CD4-positive, alpha-beta T cell (primary cell): ENCODE results near the gene SF3A2. TPM values are rescaled to one million over a fixed set of nuclear protein-coding genes. Genes with fewer than 3 reads are reported as not detected.
A peak's percentile ranks its signal among the peaks of the same experiment; 100 is the strongest.

Source experiments
- ATAC-seq: fragments of 200-7000 bp; cut with Tn5 transposase; one replicate; pipeline ENCODE4 v1.10.0; 2022; ENCODE audit warnings: mild to moderate bottlenecking; ENCODE audit not compliant: poor library complexity
- CTCF ChIA-PET: fragments of 350-600 bp; sonication (Branson Sonifier 250); formaldehyde crosslinking; loops from one replicate; lab custom pipeline; 2021; ENCODE audit warnings: antibody characterized with exemption, inconsistent platforms; lab: Charles Lee
- POLR2A ChIA-PET: fragments of 350-600 bp; sonication (Branson Sonifier 250); formaldehyde crosslinking; loops from one replicate; lab custom pipeline; 2021; ENCODE audit warnings: antibody characterized with exemption, inconsistent platforms; lab: Charles Lee
- DNase-seq, 14 experiments: peaks; one replicate each; pipeline ENCODE4 v3.0.0-alpha.2; 2013 to 2020; ENCODE audit warnings: mixed read lengths in 2 of 14
- H3K27ac ChIP-seq, 2 donors: one replicate each; pipeline versions ENCODE4 v1.5.1 to v1.7.0; 2013; ENCODE audit warnings: low read length in 2 of 2, low read depth in 1 of 2, mild to moderate bottlenecking in 1 of 2
- H3K27me3 ChIP-seq, 2 experiments: 1 replicate in 1 of 2; 2 replicates in 1 of 2; pipeline versions ENCODE4 v1.6.1 to v1.7.0; 2013; ENCODE audit warnings: low read length in 2 of 2, control low read depth in 1 of 2, mild to moderate bottlenecking in 1 of 2, moderate library complexity in 1 of 2; ENCODE audit not compliant: insufficient read depth in 2 of 2, control insufficient read depth in 1 of 2
- H3K36me3 ChIP-seq: one replicate; pipeline ENCODE4 v1.6.1; 2013; ENCODE audit warnings: low read length, control low read depth; ENCODE audit not compliant: insufficient read depth
- H3K4me1 ChIP-seq: one replicate; pipeline ENCODE4 v1.6.1; 2013; ENCODE audit warnings: low read length, control low read depth; ENCODE audit not compliant: insufficient read depth
- H3K4me3 ChIP-seq: one replicate; pipeline ENCODE4 v1.5.1; 2013; ENCODE audit warnings: mild to moderate bottlenecking, low read length, moderate library complexity
- H3K9me3 ChIP-seq, 2 experiments: 1 replicate in 1 of 2; 2 replicates in 1 of 2; pipeline versions ENCODE4 v1.6.1 to v1.7.0; 2013; ENCODE audit warnings: low read length in 2 of 2, mild to moderate bottlenecking in 2 of 2, control low read depth in 1 of 2, moderate library complexity in 1 of 2; ENCODE audit not compliant: control insufficient read depth in 1 of 2, insufficient read depth in 1 of 2
- H3K27ac Mint-ChIP-seq: one replicate; pipeline ENCODE4 v1.8.0; 2020; ENCODE audit warnings: mixed read lengths
- H3K27me3 Mint-ChIP-seq: one replicate; pipeline ENCODE4 v1.8.0; 2021; ENCODE audit warnings: mixed read lengths
- H3K36me3 Mint-ChIP-seq: one replicate; pipeline ENCODE4 v1.8.0; 2021; ENCODE audit warnings: low read depth, mixed read lengths
- H3K4me1 Mint-ChIP-seq: one replicate; pipeline ENCODE4 v1.8.0; 2021; ENCODE audit warnings: low read depth, mixed read lengths
- H3K4me3 Mint-ChIP-seq: one replicate; pipeline ENCODE4 v1.8.0; 2020; ENCODE audit warnings: mild to moderate bottlenecking, mixed read lengths
- H3K9me3 Mint-ChIP-seq: one replicate; pipeline ENCODE4 v1.8.0; 2020; ENCODE audit warnings: mixed read lengths
- CTCF ChIP-seq: fragments of 200-600 bp; IDR thresholded peaks from one replicate; pipeline ENCODE4 v1.8.0; 2022; ENCODE audit warnings: antibody characterized with exemption, mild to moderate bottlenecking
- intact Hi-C, 2 experiments: fragments of 100-400 bp; cut with DNase I in 1 of 2; cut with micrococcal nuclease in 1 of 2; formaldehyde crosslinking; loops; one replicate each; pipeline versions ENCODE4 v1.15.1 to v1.9.0; 2023 to 2025; cut with DNase I, micrococcal nuclease
- total RNA-seq, 174 experiments: library from RNA in 2 of 174; stranded (reverse) in 2 of 174; gene quantifications; one replicate each; pipeline ENCODE4 v1.2.3 and lab custom pipeline; 2021 to 2026

The SF3A2 gene
- total RNA-seq, 2 experiments from 2014 or later, result 186 to 194 TPM

- TF ChIP-seq CTCF, result no peak
- H3K27me3 ChIP-seq, result no peaks in the 10 kb centered on the region
- Mint-ChIP-seq H3K4me1 (peaks cover 13% of the 10 kb centered on the region), H3K9me3 (no peaks in the 10 kb centered on the region), H3K4me3 (no peak overlapping the region), H3K27ac (no peak overlapping the region), H3K36me3 (peaks cover 51% of the 10 kb centered on the region), H3K27me3 (no peaks in the 10 kb centered on the region)
- POLR2A ChIA-PET, result no interaction called here
- intact Hi-C loops, result no loop called here
- no peak for ATAC-seq
- peaks cover 64% of the 10 kb centered on the region for H3K36me3 ChIP-seq
- peaks cover 18% of the 10 kb centered on the region for H3K4me1 ChIP-seq
- no peak overlapping the region for H3K4me3 ChIP-seq
- H3K27ac ChIP-seq, result no peak overlapping the region
- DNase-seq, result no peak
- CTCF ChIA-PET, result interaction anchor here (0.6 kb wide), 1 partner anchor 1251 kb away, joined by 3 read pairs; no protein-coding TSS in a partner anchor
- H3K9me3 ChIP-seq, result no peaks in the 10 kb centered on the region
These were observed 22.8 kb upstream of the SF3A2 start for GRCh38 chr19:2213799-2214198.

DNA sequence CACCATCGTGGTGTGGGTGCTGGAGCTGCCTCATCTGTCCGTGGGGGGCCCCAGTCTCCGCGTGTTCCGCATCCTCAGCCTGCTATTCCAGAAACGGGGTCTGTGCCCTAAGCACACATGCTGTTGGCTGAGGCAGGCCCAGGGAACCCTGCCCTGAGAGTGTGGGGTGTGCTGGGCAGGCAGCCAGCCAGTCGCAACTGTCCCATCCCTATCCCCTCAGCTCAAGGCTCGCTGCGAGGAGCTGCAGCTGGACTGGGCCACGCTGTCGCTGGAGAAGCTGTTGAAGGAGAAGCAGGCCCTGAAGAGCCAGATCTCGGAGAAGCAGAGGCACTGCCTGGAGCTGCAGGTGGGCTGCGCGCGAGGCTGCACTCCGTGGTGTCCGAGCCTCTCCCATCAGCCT, 22.4 kb upstream of the SF3A2 start:
- Mint-ChIP-seq H3K4me3 (no peak overlapping the region), H3K36me3 (peaks cover 51% of the 10 kb centered on the region), H3K27me3 (no peaks in the 10 kb centered on the region), H3K4me1 (peaks cover 13% of the 10 kb centered on the region), H3K27ac (no peak overlapping the region), H3K9me3 (no peaks in the 10 kb centered on the region)
- ATAC-seq, result no peak
- H3K36me3 ChIP-seq, result peaks cover 67% of the 10 kb centered on the region
- intact Hi-C loops, result no loop called here
- H3K27me3 ChIP-seq, result no peaks in the 10 kb centered on the region
- ChIA-PET POLR2A (no interaction called here), CTCF (no interaction called here)
- H3K9me3 ChIP-seq, result no peaks in the 10 kb centered on the region
- H3K27ac ChIP-seq, result no peak overlapping the region
- TF ChIP-seq CTCF, result no peak
- H3K4me3 ChIP-seq, result no peak overlapping the region
- DNase-seq, result no peak
- H3K4me1 ChIP-seq, result peaks cover 18% of the 10 kb centered on the region

DNA sequence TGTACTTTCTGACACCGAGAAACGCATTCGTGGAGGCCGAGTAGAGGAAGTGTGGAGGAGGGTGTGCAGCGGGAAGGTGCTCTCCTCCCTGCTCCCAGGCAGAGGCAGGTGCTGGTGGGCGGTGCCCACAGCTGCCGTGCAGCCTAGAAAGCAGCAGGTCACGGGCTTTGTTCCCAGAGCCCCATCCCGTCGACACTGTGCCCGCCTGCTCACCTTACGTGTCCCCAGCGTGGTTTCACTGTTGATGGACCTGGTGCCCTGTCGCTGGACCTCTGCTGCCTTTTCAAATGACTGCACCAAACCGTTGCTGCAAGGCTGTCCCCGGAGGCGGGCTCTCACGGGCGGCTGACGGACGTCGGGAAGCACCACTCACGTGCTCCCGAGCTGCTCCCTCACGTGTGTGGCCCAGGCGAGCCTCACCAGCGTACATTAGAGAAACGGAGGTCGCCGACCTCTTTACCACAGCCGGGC, 21.3 kb upstream of the SF3A2 start:
- Histone ChIP-seq H3K27me3 (no peaks in the 10 kb centered on the region), H3K9me3 (no peaks in the 10 kb centered on the region), H3K4me3 (peak overlapping the region; percentile 21), H3K36me3 (peaks cover 73% of the 10 kb centered on the region), H3K27ac (no peak overlapping the region), H3K4me1 (peaks cover 18% of the 10 kb centered on the region)
- peak in 13 of 14 experiments; percentile 27 to 75 (median 50) for DNase-seq
- Mint-ChIP-seq H3K27me3 (no peaks in the 10 kb centered on the region), H3K4me1 (peaks cover 13% of the 10 kb centered on the region), H3K9me3 (no peaks in the 10 kb centered on the region), H3K36me3 (peaks cover 54% of the 10 kb centered on the region), H3K27ac (peak overlapping the region; percentile 74), H3K4me3 (peak overlapping the region; percentile 62)
- ChIA-PET CTCF (interaction anchor here (1.1 kb wide), 1 partner anchor 59 kb away, joined by 6 read pairs; no protein-coding TSS in a partner anchor), POLR2A (interaction anchor here (0.6 kb wide), 1 partner anchor 73 kb away, joined by 3 read pairs; no protein-coding TSS in a partner anchor)
- ATAC-seq, result peak; percentile 87
- TF ChIP-seq CTCF, result no peak
- intact Hi-C loops, result no loop called here
